Transverse colon (tissue), 4 donors: ENCODE results near the gene SHLD3. TPM values are rescaled to one million over a fixed set of nuclear protein-coding genes. Genes with fewer than 3 reads are reported as not detected.
"Not testable (repeated sequence)": the region's sequence is repeated elsewhere in the genome, so short reads cannot be mapped to it uniquely, and the experiment has no call there.

ENCODE experiments used
- DNase-seq: peaks from one replicate; pipeline ENCODE4 v3.0.0-alpha.2; 2019
- H3K27ac ChIP-seq, 4 donors: fragments of 200-600 bp; sonication (generic); 2 replicates each; pipeline ENCODE4 v1.5.1; 2016 to 2018; ENCODE audit warnings: inconsistent platforms in 4 of 4
- H3K27me3 ChIP-seq: fragments of 200-600 bp; sonication (generic); 2 replicates; pipeline ENCODE4 v1.5.1; 2017; ENCODE audit warnings: inconsistent platforms
- H3K36me3 ChIP-seq, 4 donors: fragments of 200-600 bp; sonication (generic); 2 replicates each; pipeline ENCODE4 v1.5.1; 2017 to 2019; ENCODE audit warnings: inconsistent platforms in 4 of 4
- H3K4me1 ChIP-seq, 4 donors: fragments of 200-600 bp; sonication (generic); 2 replicates each; pipeline ENCODE4 v1.5.1; 2017 to 2020; ENCODE audit warnings: inconsistent platforms in 4 of 4
- H3K4me3 ChIP-seq, 4 donors: fragments of 200-600 bp; sonication (generic); 1 replicate in 1 of 4; 2 replicates in 3 of 4; pipeline versions ENCODE4 v1.5.1 to v1.6.1; 2017 to 2019; ENCODE audit warnings: inconsistent platforms in 4 of 4
- H3K9me3 ChIP-seq, 2 donors: fragments of 200-600 bp; sonication (generic); 2 replicates each; pipeline ENCODE4 v1.5.1; 2017 to 2019; ENCODE audit warnings: inconsistent platforms in 2 of 2
- EP300 ChIP-seq: sonication (generic); formaldehyde crosslinking; IDR thresholded peaks from one replicate; pipeline ENCODE4 v1.6.1; 2017; ENCODE audit warnings: antibody characterized with exemption, low read depth
- POLR2A ChIP-seq: fragments of 450-650 bp; IDR thresholded peaks from one replicate; pipeline ENCODE4 v1.6.1; 2016; ENCODE audit warnings: antibody characterized with exemption, mild to moderate bottlenecking, moderate library complexity
- POLR2AphosphoS5 ChIP-seq, 3 donors: sonication (generic); formaldehyde crosslinking; IDR thresholded peaks; one replicate each; pipeline ENCODE4 v1.6.1; 2016; ENCODE audit warnings: antibody characterized with exemption in 3 of 3
- WGBS, 2 donors: methylation state at CpG; one replicate each; pipeline ENCODE4 v1.1.5; 2018; ENCODE audit warnings: low coverage in 1 of 2; 5-methylcytosine and 5-hydroxymethylcytosine counted together
- in situ Hi-C, 4 donors: fragments of 200-750 bp; cut with MboI; loops; one replicate each; pipeline versions ENCODE4 v1.15.0 to v1.15.1; 2017; ENCODE audit warnings: low sequenced_read_pairs in 3 of 4, low pct_ligation_motif_present in 1 of 4, low pct_unique_long_range_greater_than_20kb in 1 of 4
- intact Hi-C: fragments of 100-400 bp; cut with DNase I; formaldehyde crosslinking; loops from one replicate; pipeline ENCODE4 v1.15.1; 2023; ENCODE audit warnings: low total_unique reads
- total RNA-seq, 4 donors: library from RNA; depleted of rRNA; stranded (reverse); fragments of >200 nt; gene quantifications; one replicate each; pipeline ENCODE4 v1.1.0, GENCODE V29; 2016
- TF ChIP-seq, protein P1 (sequence below), 5 experiments: fragments of 200-600 bp in 3 of 5; fragments of 450-650 bp in 2 of 5; sonication (generic) in 3 of 5; IDR thresholded peaks; 1 replicate in 2 of 5; 2 replicates in 3 of 5; pipeline ENCODE4 v1.5.1; 2016 to 2017; ENCODE audit warnings: antibody characterized with exemption in 5 of 5, inconsistent platforms in 3 of 5, mild to moderate bottlenecking in 2 of 5, moderate library complexity in 1 of 5

SHLD3 gene
- total RNA-seq, 4 donors from 2014 or later, result 1.00 to 5.7 (median 2.9) TPM; not detected in 1

- DNase-seq, result no peak
- WGBS, 2 donors, result 81 to 83% methylated on average over 3 of the region's 3 CpGs
- H3K4me1 ChIP-seq, result no peaks in the 10 kb centered on the region
- no peak overlapping the region for H3K4me3 ChIP-seq
- TF ChIP-seq EP300, result no peak
- no peak for TF ChIP-seq POLR2A
- TF ChIP-seq, protein P1, sequence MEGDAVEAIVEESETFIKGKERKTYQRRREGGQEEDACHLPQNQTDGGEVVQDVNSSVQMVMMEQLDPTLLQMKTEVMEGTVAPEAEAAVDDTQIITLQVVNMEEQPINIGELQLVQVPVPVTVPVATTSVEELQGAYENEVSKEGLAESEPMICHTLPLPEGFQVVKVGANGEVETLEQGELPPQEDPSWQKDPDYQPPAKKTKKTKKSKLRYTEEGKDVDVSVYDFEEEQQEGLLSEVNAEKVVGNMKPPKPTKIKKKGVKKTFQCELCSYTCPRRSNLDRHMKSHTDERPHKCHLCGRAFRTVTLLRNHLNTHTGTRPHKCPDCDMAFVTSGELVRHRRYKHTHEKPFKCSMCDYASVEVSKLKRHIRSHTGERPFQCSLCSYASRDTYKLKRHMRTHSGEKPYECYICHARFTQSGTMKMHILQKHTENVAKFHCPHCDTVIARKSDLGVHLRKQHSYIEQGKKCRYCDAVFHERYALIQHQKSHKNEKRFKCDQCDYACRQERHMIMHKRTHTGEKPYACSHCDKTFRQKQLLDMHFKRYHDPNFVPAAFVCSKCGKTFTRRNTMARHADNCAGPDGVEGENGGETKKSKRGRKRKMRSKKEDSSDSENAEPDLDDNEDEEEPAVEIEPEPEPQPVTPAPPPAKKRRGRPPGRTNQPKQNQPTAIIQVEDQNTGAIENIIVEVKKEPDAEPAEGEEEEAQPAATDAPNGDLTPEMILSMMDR (IDR thresholded peaks at IDR 0.05), result no peak
- TF ChIP-seq POLR2AphosphoS5 (IDR thresholded peaks at IDR 0.05), result no peak
- in situ Hi-C loops, result no loop called here
- intact Hi-C loops, result no loop called here
- H3K36me3 ChIP-seq, result peaks cover 0 to 75% (median 27%) of the 10 kb centered on the region in 4 donors
- H3K27ac ChIP-seq, result no peak overlapping the region
- no peaks in the 10 kb centered on the region for H3K9me3 ChIP-seq
- H3K27me3 ChIP-seq, result no peaks in the 10 kb centered on the region
These were observed 13.3 kb upstream of the SHLD3 start for GRCh38 chr5:65611524-65611923.

DNA sequence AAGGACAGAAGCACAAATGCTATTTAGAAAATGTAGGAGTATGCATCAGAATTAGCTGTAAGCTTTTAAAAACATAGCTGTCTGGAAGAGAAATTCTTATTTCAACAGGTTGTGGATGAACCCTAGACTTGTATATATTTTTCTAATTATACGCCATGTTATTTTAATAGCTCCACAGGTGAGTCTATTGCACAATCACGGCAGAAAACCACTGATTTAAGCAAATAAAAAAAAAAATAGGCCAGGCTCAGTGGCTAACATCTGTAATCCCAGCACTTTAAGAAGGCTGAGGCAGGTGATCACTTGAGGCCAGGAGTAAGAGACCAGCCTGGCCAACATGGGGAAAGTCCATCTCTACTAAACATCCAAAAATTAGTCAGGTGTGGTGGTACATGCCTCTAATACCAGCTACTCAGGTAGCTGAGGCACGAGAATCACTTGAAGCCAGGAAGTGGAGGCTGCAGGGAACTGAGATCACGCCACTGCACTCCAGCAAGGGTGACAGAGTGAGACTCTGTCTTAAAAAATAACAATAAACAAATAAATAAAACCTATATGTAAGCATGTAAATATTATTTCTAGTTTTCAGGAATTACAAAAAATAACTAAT is 12.4 kb upstream of the SHLD3 start:
- intact Hi-C loops (no loop called here), in situ Hi-C loops (no loop called here)
- Histone ChIP-seq H3K4me3 (no peak overlapping the region), H3K9me3 (no peaks in the 10 kb centered on the region), H3K27me3 (no peaks in the 10 kb centered on the region), H3K36me3 (peaks cover 0 to 73% (median 26%) of the 10 kb centered on the region in 4 donors), H3K4me1 (no peaks in the 10 kb centered on the region), H3K27ac (no peak overlapping the region)
- no peak for DNase-seq
- TF ChIP-seq POLR2A (no peak), POLR2AphosphoS5 (IDR thresholded peaks at IDR 0.05) (no peak), EP300 (no peak)
- TF ChIP-seq, protein P1 (IDR thresholded peaks at IDR 0.05), result no peak
- WGBS, 2 donors, result 86 to 87% methylated on average over 4 of the region's 4 CpGs

DNA sequence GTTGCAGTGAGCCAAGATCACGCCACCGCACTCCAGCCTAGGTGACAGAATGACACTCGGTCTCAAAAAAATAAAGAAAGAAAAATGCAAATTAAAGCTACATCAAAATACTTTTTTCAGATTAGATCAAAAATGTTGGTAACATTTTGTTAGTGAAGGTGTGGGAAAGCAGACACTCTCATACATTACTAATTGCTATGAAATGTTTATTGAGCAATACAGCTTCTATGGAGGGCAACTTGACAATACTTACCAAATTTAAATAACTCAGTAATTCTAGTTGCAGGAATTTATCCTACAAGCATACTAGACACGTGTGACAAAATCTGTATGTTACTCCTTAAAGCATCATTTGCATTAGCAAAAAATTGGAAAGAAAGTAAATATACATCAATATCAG is 4.8 kb upstream of the SHLD3 start:
- no peaks in the 10 kb centered on the region for H3K27me3 ChIP-seq
- TF ChIP-seq EP300 (no peak), POLR2A (no peak), POLR2AphosphoS5 (IDR thresholded peaks at IDR 0.05) (no peak)
- TF ChIP-seq, protein P1 (IDR thresholded peaks at IDR 0.05), result no peak
- DNase-seq, result no peak
- in situ Hi-C loops, result no loop called here
- no peak overlapping the region for H3K27ac ChIP-seq
- WGBS, 2 donors, result 88 to 90% methylated on average over 4 of the region's 4 CpGs
- peaks cover 0 to 24% (median 4%) of the 10 kb centered on the region in 4 donors for H3K36me3 ChIP-seq
- H3K4me3 ChIP-seq, result no peak overlapping the region
- peaks cover 6 to 21% (median 13%) of the 10 kb centered on the region in 4 donors for H3K4me1 ChIP-seq
- intact Hi-C loops, result no loop called here
- no peaks in the 10 kb centered on the region for H3K9me3 ChIP-seq

DNA sequence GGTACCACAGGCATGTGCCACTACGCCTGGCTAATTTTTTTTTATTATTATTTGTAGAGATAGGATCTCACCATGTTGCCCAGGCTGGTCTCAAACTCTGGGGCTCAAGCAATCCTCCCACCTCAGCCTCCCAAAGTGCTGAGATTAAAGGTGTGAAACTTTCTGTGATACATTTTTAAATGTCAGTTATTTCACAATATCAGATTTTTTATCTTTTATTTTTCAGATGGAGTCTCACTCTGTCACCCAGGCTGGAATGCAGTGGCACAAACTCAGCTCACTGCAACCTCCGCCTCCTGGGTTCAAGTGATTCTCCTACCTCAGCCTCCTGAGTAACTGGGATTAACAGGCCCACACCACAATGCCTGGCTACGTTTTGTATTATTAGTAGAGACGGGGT is 2.9 kb upstream of the SHLD3 start:
- H3K9me3 ChIP-seq, intact Hi-C loops, H3K4me3 ChIP-seq, DNase-seq, H3K36me3 ChIP-seq, H3K27me3 ChIP-seq, in situ Hi-C loops, H3K27ac ChIP-seq: not testable (repeated sequence)
- H3K4me1 ChIP-seq, result peaks cover 15 to 33% (median 21%) of the 10 kb centered on the region in 4 donors
- 86% methylated on average over 4 of the region's 4 CpGs for WGBS, 2 donors

DNA sequence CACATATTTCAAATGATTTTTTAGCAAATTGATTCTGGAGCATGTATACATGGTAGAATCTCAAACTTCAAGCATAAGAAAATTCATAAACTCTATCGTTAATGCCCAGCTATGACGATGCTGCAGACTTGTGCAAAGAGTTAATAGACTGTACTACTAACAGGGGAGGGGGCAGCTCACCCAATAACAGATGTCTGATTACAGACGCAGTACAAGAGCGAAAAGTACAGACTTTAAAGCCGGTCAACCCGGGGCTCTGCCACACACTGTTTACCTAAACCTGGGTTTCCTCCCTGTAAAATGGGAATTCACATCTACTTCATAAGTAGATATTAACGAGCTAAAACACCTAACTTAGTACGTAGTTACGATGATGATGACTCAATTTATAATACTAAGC is 1.3 kb upstream of the SHLD3 start:
- Histone ChIP-seq H3K4me3 (peak overlapping the region; percentile 57 to 90 (median 85)), H3K27me3 (no peaks in the 10 kb centered on the region), H3K27ac (peak overlapping the region; percentile 82 to 92 (median 87)), H3K36me3 (peaks cover 0 to under 1% (median 0%) of the 10 kb centered on the region in 4 donors), H3K4me1 (peaks cover 15 to 33% (median 21%) of the 10 kb centered on the region in 4 donors), H3K9me3 (no peaks in the 10 kb centered on the region)
- TF ChIP-seq, protein P1 (IDR thresholded peaks at IDR 0.05), result no peak
- no peak for TF ChIP-seq EP300
- 5 to 6% methylated on average over 7 to 9 of the region's 9 CpGs for WGBS, 2 donors
- DNase-seq, result no peak
- intact Hi-C loops, result no loop called here
- in situ Hi-C loops, result no loop called here
